Effector memory CD4-positive, alpha-beta T cell (primary cell): ENCODE data around the gene EMP2.
"Not testable (repeated sequence)": the region's sequence is repeated elsewhere in the genome, so short reads cannot be mapped to it uniquely, and the experiment has no call there.

Experiments
- DNase-seq, 3 donors: peaks; one replicate each; pipeline ENCODE4 v3.0.0-alpha.2; 2020
- H3K27ac ChIP-seq: 2 replicates; pipeline ENCODE4 v1.7.0; 2013; ENCODE audit warnings: mild to moderate bottlenecking, low read length, moderate library complexity; ENCODE audit not compliant: insufficient read depth, poor library complexity, severe bottlenecking
- H3K27me3 ChIP-seq: replicated peaks from 2 replicates; pipeline ENCODE4 v1.7.0; 2013; ENCODE audit warnings: mild to moderate bottlenecking, low read length; ENCODE audit not compliant: insufficient read depth, control insufficient read depth, poor library complexity, severe bottlenecking
- H3K36me3 ChIP-seq: 2 replicates; pipeline ENCODE4 v1.7.0; 2013; ENCODE audit warnings: mild to moderate bottlenecking, low read length, moderate library complexity; ENCODE audit not compliant: control insufficient read depth, insufficient read depth
- H3K4me1 ChIP-seq: 2 replicates; pipeline ENCODE4 v1.7.0; 2013; ENCODE audit warnings: low read length, mild to moderate bottlenecking; ENCODE audit not compliant: control insufficient read depth, insufficient read depth, poor library complexity, severe bottlenecking
- H3K4me3 ChIP-seq: 2 replicates; pipeline ENCODE4 v1.7.0; 2013; ENCODE audit warnings: low read length, low read depth, mild to moderate bottlenecking; ENCODE audit not compliant: insufficient read depth, poor library complexity, severe bottlenecking
- H3K9me3 ChIP-seq: 2 replicates; pipeline ENCODE4 v1.7.0; 2013; ENCODE audit warnings: mild to moderate bottlenecking, low read length, moderate library complexity; ENCODE audit not compliant: control insufficient read depth
- total RNA-seq, 3 donors: gene quantifications; one replicate each; lab custom pipeline; 2026; lab: John Stamatoyannopoulos, UW

The EMP2 gene
- 0 reads per million in 3 donors for total RNA-seq

DNA sequence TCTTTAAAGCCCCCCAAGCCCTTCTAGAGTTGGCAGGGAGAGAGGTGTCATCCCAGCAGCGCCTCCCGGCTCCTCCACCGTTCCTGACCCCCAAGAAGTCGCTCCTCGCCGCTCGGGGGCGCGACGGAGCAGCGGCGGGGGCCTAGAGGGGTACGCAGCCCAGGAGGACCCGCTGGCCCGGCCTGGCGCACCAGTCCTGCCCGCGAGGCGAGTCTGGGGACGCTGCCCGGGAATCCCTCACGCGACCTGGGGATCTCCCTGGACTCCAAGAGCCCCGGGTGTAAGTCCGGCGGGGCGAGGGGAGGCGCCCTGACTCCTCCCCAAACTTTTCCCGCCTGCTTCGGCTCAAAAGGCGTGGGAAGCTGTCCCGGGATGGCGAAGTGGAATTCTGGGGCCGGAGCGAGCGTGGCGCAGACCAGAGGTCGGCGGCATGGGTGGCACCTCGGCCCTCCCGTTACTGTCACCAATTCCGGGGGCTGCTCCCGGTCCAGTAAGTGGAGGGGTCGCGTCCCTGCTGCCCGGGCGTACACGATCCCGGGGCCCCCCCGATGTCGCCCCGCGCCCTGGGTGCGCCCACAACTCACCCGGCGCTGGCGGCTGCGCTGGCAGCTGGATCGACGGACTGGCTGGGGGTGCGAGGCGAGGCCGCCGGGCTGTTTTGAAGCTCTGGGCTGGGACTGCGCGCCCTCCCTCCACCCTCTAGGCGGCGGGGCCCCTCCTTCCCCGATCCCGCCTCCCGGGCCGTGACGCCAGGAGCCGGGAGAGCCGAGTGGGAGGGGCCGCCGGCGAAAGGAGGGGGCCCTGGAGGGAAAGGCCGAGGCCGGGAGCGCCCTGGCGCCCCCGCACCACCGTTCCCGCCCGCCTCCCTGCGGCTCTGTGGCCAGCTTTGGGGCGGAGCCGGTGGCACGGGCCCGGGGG lies at the start of gene EMP2:
Gene EMP2 (minus strand): TSS at position 634 of the 918 bp plus-strand sequence. CDS start 32,981 bp downstream, outside the sequence.
- Histone ChIP-seq H3K4me3 (no peak within 1 kb of the TSS), H3K4me1 (no peaks in the 10 kb centered on the region), H3K9me3 (no peaks in the 10 kb centered on the region), H3K36me3 (no peaks in the 10 kb centered on the region), H3K27ac (no peak within 1 kb of the TSS), H3K27me3 (peaks cover 15% of the 10 kb centered on the region)
- DNase-seq = no peak

GRCh38 chr16:10629592-10629963 lies 49.2 kb upstream of the EMP2 start:
- H3K27ac ChIP-seq = no peak overlapping the region
- H3K4me1 ChIP-seq = no peaks in the 10 kb centered on the region
- no peaks in the 10 kb centered on the region for H3K27me3 ChIP-seq
- no peaks in the 10 kb centered on the region for H3K36me3 ChIP-seq
- H3K4me3 ChIP-seq = no peak overlapping the region
- DNase-seq = no peak
- H3K9me3 ChIP-seq = no peaks in the 10 kb centered on the region

DNA sequence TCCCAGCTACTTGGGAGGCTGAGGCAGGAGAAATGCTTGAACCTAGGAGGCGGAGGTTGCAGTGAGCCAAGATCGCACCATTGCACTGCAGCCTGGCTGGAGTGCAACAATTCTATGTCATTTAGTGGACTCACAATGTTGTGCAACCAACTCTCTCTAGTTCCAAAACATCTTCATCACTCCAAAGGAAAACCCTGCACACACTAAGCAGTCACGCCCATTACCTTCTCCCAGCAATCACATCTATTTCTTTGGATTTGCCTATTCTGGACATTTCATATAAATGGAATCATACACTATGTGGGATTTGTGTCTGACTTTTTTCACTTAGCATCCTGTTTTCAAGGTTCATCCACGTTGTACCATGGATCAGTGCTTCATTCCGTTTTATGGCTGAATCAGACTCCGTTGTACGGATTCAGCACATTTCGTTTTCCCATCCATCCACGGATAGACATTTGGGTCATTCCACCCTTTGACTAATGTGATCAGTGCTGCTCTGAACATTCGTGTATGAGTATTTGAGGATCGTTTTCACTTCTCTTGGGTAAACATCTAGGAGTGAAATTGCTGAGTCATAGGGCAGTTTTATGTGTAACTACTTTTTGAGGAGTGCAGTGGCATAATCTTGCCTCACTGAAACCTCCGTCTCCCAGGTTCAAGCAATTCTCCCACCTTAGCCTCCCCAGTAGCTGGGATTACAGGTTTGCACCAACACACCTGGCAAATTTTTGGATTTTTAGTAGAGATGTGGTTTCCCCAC lies 45.4 kb upstream of the EMP2 start:
- no peak for DNase-seq
- H3K27me3 ChIP-seq = no peaks in the 10 kb centered on the region
- H3K9me3 ChIP-seq = no peaks in the 10 kb centered on the region
- no peaks in the 10 kb centered on the region for H3K4me1 ChIP-seq
- no peak overlapping the region for H3K27ac ChIP-seq
- H3K36me3 ChIP-seq = no peaks in the 10 kb centered on the region
- no peak overlapping the region for H3K4me3 ChIP-seq

DNA sequence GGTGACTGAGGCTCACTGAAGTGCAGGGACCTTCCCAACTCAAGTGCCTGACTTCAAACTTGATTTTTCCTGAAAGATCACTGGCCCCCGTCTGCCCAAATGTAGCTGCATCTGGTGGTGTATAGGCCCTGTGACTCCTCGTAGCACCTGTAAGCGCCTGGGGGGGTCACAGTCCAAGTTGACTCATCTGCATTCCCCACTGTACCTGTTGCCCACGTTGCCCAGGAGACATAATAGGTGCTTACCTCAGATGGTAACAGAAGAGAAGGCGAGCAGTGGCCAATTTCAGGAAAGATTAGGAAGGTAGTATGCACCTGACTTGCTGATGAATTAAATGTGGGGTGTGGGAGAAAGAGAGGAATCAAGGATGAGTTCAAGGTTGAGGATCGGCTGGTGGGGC lies 44.1 kb upstream of the EMP2 start:
- Histone ChIP-seq H3K36me3 (no peaks in the 10 kb centered on the region), H3K4me1 (no peaks in the 10 kb centered on the region), H3K9me3 (no peaks in the 10 kb centered on the region), H3K27ac (no peak overlapping the region), H3K27me3 (no peaks in the 10 kb centered on the region), H3K4me3 (no peak overlapping the region)
- no peak for DNase-seq

GRCh38 chr16:10623059-10623458 lies 42.7 kb upstream of the EMP2 start:
- Histone ChIP-seq H3K36me3 (no peaks in the 10 kb centered on the region), H3K27me3 (no peaks in the 10 kb centered on the region), H3K4me1 (no peaks in the 10 kb centered on the region), H3K27ac (no peak overlapping the region), H3K4me3 (no peak overlapping the region), H3K9me3 (no peaks in the 10 kb centered on the region)
- no peak for DNase-seq

- Histone ChIP-seq H3K27ac (no peak overlapping the region), H3K27me3 (no peaks in the 10 kb centered on the region), H3K9me3 (no peaks in the 10 kb centered on the region), H3K36me3 (no peaks in the 10 kb centered on the region), H3K4me3 (no peak overlapping the region), H3K4me1 (no peaks in the 10 kb centered on the region)
- no peak for DNase-seq
These were observed 41.9 kb upstream of the EMP2 start for GRCh38 chr16:10622036-10622921.

- H3K36me3 ChIP-seq, H3K4me3 ChIP-seq, H3K9me3 ChIP-seq, DNase-seq, H3K4me1 ChIP-seq, H3K27me3 ChIP-seq, H3K27ac ChIP-seq: not testable (repeated sequence)
These were observed 41.0 kb upstream of the EMP2 start for GRCh38 chr16:10621216-10621949.

DNA sequence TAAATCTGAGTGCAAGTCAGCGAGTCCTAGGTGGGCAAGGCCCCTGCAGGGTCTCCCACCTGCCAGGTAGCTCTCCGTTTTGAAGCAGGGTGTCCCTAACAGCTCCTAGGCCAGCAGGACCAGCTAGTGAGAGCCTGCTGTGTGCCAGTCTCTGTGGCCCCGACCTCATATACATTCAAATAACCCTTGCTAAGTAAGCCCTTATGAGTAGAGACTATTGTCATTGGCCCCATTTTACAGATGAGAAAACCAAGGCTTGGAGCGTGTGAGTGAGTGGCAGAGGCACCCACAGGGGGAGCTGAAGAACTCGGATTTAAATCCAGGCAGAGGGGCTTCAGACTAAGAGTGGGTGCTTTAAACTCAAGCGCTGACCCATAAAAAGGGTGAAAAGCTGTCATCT lies 39.7 kb upstream of the EMP2 start:
- Histone ChIP-seq H3K4me3 (no peak overlapping the region), H3K36me3 (no peaks in the 10 kb centered on the region), H3K27ac (no peak overlapping the region), H3K4me1 (no peaks in the 10 kb centered on the region), H3K9me3 (no peaks in the 10 kb centered on the region), H3K27me3 (no peaks in the 10 kb centered on the region)
- DNase-seq = no peak

GRCh38 chr16:10619271-10619849 lies 39.0 kb upstream of the EMP2 start:
- no peaks in the 10 kb centered on the region for H3K9me3 ChIP-seq
- H3K4me1 ChIP-seq = no peaks in the 10 kb centered on the region
- no peak overlapping the region for H3K4me3 ChIP-seq
- no peak for DNase-seq
- no peak overlapping the region for H3K27ac ChIP-seq
- H3K27me3 ChIP-seq = no peaks in the 10 kb centered on the region
- H3K36me3 ChIP-seq = no peaks in the 10 kb centered on the region
